ENCODE results near the gene ASB13.
"Not testable (repeated sequence)": the region's sequence is repeated elsewhere in the genome, so short reads cannot be mapped to it uniquely, and the experiment has no call there.

The ASB13 gene

DNA sequence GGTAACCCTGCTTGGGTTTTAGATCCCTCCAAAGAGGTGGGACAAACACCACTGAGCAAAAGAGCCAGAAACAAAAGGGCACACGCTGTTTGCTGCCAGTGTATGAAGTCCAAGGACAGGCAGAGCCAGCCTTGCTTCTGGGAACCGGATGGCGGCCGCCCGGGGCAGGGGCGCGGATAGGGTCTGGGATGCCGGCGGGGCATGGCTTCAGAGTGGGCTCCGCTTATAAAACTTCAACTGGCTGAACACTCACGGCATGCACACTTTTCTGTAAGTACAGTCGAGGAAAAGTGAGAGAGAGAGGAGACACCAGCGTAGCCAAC is 62.6 kb downstream of the ASB13 start:
- DNase-seq = no peak

DNA sequence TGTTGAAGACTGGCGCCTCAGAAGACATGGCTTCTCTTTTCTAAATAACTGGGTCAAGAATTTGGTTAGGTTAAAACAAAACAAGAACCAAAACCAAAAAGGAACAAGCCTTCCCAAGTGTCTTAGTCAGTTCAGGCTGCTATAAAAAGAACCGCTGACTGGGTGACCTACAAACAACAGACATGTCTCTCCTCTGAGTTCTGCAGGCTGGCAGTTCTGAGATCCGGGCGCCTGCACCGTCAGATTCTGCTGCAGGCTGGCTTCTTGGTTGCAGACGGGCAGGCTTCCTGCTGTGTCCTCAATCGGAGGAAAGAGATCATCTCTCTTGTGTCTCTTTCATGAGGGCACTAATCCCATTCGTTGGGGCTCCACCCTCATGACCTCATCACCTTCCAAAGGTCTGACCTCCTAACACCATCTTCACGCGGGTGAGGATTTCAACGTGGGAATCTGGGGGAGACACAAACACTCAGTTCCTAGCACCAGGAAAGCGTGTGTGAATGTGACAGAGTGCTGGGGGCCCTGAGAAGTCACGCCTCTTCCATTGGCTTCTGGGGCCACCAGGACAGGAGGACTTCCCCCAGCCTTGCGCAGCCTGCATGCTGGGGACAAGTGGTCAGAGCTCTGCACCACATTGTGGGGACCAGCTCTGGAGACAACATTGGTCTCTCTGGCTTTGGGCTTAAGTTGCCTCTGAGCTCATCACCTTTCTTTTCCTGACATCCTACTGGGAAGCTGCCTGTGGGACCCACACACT is 63.1 kb downstream of the ASB13 start:
- DNase-seq = no peak

DNA sequence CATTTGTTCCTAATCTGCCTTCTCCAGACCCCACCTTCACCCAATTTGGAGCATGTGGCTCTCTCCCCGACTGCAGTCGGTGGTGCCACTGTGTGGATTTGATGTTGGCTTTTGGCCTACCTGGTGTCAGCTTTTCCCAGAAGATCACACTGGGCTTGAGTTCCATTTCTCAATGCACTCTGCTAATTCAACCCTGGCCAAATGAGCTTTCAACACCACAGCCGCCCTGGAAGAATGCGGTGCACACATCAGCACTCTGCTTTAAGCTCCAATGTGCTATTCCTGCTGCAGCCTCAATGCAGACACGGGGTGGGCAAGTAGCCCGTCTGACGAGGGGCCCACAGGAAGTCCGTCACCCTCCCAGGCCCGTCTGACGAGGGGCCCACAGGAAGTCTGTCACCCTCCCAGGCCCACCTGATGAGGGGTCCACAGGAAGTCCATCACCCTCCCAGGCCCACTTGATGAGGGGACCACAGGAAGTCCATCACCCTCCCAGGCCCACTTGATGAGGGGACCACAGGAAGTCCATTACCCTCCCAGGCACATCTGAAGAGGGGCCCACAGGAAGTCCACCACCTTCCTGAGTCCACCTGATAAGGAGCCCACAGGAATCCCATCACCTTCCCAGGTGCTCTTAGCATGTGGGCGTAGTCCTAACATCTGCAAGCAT is 64.4 kb downstream of the ASB13 start:
- no peak for DNase-seq

DNA sequence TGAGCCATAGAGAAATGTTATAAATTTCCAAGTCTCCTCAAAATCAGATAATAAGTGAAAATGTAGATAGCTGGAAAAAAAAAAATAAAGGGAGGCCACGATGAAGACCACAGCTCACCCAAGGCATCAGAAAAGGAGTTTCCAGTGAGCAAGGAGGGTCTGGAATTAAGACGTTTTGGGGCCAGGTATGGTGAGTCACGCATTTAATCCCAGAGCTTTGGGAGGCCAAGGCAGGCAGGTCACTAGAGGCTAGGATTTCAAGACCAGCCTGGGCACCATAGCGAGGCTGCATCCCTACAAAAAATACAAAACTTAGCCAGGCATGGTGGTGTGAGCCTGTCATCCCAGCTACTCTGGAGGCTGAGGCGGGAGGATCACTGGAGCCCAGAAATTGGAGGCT is 65.5 kb downstream of the ASB13 start:
- no peak for DNase-seq

DNA sequence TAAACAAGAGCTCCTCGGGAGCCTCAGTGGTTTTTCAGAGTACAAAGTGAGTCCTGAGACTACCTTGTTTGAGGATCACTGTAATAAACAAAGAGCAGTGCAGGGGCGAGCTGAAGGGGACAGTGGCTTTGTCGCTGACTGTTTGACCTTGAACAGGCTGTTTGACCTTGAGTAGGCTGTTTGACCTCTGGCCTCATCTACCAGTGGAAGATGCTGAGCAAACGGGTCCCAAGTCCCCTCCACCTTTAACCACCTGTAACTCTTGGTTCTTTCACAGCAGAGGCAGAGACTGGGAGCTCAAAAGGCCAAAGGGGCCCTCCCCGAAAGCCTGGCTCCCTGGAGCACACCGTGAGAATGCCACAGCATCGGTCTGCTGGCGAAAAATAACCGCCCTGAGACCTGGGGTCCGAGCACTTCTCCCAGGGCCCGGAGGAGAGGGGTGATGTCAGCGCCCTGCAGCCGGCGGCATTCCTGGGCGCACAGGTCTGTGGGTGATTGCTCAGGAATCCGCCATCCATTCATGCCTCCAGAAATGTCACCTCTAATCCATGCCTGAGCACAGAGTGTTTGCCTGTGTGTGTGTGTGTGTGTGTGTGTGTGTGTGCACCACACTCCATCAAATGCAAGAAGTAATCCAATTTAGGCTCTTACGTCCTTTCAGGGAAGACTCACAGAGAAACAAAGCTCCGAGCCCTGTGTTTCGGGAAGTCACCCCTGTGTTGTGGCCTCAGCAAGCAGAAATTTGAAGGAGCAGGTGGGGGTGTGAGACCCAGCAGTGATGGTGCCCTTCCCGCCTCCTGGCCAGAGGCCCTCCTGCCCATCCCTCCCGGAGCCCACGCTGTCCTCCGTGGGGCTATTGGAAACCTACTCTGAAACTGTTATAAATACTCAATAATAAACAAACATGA is 66.5 kb downstream of the ASB13 start:
- no peak for DNase-seq

DNA sequence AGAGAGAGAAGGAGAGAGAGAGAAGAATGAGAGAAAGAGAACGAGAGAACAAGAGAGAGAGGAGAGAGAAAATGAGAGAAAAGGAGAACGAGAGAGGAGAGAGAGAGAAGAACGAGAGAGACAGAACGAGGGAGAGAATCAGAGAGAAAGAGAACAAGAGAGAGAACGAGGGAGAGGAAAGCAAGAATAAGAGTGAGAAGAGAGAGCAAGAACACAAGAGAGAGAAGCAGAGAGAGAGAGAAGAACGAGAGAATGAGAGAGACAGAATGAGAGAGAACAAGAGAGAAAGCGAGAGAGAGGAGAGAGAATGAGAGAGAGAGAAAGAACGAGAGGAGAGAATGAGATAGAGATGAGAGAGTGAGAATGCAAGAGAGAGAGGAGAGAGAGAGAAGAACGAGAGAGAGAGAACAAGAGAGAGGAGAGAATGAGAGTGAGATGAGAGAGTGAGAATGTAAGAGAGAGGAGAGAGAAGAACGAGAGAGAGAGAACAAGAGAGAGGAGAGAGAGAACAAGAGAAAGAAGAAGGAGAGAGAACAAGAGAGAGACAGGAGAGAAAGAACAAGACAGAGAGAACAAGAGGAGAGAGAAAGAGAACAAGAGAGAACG is 68.2 kb downstream of the ASB13 start:
- DNase-seq = no peak

DNA sequence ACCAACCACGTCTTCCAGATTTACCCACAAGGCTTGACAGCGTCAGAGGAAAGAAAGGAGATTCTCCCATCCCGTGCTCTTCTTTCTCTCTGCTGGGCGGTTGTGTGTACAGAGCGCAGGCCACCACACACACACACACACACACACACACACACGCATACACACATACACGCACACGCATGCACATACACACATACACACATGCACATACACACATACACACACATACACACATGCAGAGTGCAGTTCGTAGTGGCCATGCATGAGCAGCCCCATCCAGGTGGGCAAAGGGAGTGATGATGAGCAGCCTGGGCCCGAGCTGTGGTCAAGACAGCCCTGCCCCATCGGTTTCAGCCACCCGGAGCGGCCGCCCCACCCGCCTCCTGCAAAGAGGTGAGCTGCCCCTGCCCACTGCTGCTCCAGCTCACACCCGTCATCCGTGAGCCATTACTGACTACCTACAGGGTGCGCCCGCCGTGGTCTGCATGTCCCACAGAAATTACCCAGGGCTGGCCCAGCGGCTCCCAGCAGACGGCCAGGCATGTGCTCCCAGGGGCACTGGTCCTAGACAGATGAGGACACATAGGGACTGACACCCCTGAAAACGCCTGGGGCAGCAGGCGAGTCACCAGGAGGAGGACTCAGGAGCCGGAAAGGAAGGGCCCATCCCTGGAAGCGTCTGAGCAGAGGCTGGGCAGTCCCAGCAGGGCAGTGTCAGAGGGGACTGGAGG is 69.6 kb downstream of the ASB13 start:
- DNase-seq = no peak

DNA sequence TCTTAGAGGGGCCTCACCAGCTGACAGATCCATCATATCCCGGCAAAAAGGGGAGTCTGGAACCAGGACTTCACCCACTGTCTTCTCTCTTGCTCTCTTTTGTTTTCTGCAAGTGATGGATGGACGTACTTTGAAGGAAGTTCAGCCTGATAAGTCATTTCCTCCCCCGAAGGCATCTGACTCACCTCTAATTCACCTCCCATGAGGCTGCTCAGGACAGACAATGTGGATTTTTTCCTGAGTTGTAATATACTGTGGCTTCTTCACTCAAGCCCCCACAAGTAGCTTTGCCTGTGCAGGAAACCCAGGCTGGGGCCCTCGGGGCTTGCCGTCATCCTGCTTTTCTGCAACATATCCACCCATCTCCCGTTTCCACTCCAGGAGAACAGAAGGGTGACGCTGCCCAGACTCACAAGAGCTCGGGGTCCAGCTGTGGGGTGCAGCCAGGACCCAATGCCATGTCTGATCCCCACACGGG is 70.4 kb downstream of the ASB13 start:
- DNase-seq = no peak

DNA sequence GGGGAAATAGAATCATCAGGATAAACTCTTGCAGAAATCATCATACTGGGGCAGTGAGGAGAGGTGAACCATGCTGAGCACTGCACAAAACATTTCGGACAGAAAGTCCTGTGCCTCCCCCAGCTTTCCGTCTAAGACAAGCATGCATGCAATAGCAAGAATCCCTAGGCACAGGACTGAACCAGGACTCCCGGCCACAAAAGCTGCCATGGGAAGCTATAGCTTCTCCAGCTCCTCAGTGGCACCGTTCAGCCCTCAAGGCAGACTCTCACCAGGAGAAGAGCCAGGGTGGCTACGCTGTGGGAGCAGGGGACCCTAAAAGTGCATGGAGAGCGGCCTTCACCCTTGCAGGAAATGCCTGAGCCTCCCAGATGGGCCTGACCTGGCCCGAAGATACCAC is 70.8 kb downstream of the ASB13 start:
- no peak for DNase-seq

DNA sequence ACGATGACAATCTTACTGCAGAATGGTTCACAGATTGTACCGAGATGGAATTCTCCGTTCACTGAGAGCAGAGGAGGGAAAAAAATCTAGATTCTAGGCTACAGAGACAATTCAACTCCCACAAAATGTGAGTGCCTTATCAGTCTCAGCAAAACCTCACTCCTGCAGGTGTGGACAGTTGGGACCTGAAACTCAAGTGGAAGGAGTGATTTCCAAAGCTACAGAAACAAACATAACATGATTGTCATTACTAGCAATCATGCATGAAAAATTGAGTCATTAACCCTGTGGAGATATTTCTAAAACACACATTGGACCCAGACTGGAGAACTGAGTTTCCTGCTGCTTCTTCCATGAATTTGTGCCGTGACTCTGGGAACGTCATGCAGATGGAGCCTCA is 71.3 kb downstream of the ASB13 start:
- no peak for DNase-seq

DNA sequence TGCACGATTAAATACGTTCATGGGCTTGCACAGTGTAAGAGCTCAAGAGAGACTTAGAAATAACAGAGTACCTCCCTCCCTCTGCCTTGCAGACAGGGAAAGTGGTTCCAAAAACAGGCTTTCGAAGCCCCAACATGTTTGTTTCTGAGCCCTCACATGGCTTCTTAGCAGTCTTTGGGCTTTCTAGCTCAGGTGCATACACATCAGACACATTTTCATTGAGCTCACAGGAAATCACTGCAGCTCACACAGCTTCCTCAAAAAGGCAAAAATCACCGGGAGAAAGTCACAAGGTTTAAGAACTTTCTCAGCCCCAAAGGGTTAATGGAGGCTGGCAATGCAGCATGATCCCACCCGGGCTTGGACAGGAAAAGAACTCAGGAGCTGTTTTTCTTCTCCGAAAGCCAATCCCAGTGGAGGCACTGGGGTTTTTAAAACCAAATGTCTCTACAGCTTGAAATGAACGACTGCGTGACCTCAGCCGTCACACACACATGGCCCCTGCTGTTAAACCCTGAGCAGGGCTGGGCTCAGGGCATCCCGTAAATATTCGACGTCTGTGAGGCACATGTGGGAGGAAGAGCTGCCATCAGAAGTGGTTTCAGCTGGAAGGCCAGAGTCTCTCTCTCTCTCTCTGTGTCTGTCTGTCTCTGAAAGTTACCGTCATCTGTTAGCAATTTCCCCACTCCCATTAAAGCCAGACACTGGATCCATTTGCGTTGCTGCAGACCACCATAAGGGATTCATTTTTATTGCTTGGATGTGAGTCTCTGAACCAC is 71.9 kb downstream of the ASB13 start:
- DNase-seq = peak; percentile 79

DNA sequence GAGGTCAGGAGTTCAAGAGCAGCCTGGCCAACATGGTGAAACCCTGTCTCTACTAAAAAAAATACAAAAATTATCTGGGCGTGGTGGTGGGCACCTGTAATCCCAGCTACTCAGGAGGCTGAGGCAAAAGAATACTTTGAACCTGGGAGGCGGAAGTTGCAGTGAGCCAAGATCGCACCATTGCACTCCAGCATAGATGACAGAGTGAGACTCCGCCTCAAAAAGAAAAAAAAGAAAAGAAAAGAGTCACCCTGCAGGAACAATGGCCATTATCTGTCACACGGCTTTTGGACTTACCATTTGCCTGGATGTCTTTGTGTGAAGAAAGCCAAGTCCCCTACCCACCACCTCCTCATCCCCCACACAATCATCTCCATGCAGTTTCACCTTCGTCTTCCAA is 73.0 kb downstream of the ASB13 start:
- DNase-seq = not testable (repeated sequence)

DNA sequence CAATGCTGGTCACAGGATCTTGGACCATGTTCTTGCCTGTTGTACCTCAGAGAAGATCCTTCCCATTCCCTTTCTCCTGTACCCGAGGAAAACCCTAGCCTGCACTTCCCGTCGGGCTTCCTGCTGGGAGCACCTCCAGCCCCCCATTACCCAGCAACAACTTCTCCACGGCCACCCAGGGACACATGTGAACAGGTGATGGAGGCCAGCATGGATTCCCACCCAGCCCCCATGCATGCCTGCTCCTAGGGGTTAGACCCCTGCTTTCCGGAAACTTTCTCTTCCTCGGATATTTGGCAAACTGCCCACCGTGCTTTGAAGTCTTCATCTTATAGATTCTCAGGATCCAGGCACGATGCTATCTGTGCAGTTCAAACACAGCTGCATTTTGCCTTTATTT is 74.3 kb downstream of the ASB13 start:
- DNase-seq = peak; percentile 18

DNA sequence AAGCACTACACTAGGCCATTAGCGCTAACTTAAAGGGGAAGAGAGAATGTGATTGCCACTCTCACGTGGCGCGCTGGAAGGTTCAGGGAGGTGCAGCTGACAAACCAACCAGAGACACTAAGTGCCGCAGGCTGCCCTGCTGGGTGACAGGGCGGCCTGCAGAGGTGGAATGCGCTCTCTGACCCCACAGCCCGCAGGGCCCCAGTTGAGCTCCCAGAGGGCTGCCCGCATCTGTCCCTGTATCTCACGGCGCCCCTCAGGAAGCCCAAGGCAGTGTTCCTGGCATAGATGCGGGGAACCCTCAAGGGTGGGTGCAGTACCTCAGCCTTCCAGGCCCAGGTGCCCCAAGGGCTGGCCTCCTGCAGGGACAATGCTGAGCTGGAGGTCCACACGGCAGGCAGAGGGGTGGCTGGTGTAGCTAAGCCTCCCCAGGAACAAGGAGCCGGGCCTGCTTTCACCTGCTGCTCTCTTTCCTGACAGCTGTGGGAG is 75.0 kb downstream of the ASB13 start:
- DNase-seq = peak; percentile 23

DNA sequence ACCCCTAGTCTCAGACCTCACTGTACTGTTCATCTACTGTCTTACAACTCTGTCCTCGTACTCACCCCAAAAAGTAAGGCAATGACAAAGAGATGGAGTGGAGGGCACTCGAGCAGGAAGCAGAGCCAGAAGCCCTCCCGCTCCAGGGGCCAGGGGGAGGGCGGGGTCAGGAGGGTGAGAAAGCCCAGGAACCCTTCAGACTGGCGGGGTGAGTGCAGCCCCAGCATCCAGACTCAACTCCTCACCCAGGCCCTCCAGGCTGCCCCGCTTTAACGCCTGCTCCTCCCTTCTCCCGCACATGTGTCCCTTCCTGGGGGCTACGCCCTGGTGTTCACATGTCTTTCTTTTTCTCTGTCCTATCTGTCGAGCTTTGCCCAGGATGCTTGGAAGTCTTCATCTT is 75.6 kb downstream of the ASB13 start:
- peak; percentile 10 for DNase-seq

DNA sequence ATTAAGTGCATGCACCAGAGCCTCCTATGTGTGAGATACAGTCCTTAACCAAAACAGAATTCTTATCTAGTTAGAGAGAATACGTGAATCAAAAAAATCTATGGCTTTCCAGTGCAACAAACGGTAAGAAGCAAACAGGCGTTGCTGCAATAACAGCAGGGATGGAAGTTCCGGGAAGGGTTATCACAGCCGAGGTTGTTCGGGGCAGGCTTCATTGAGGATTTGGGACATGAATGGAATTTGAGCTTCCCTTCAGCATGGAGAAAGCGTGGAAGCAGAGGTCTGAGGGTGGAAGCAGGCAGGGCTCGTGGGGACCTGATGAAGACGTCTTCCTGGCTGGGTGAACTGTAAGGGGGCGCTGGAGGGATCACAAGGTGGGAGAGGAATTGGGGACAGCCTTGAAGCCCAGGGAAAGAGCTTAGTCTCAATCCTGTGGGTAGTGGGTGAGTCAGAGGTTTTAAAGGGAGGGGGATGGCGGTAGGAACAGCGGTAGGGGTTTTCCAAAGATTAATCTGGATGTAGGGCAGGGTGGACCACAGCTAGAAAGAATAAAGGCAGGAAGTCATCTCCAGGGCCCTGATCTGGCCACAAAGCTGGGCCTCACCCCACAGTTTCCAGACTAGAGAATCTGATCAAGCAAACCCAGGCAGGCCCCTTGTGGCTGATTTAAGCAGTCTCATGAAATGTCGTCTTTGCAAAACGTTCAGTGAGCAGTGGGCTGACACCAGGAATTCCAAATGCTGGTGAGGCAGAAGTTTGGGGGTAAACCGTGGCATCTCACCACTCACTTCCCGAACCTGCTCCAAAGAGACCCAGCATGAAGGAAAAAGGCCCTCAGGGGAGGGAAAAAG is 76.5 kb downstream of the ASB13 start:
- peak; percentile 59 for DNase-seq

DNA sequence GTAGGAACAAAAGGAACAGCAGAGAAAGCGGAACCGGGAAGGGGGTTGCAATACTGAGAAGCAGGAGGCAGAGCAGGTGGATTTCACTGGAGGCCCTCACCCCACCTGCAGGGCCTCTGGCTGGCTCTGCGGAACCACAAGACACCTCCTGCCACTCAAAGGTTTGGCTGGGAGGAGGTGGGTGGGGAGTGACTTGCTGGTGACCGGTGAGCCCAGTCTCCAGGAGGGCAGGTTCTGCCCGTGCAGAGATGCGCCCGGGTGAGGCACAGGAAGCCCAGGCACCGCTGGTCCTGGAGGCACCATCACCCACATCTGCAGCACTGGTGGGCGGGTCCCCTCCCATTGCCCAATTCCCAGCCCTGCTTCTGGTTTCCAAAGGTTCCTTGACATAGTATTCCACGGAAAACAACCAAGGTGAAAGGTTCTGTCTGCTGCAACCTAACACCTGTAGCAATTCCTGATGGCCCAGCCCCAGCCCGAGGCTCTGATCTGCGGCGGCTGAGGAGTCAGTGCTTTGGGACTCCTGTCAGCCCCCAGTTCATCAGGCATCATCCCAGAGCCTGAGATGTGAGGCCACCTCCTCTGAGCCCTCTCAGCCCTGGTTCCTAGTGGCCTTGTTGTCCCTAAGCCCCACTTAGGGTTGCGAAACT is 77.3 kb downstream of the ASB13 start:
- peak; percentile 16 for DNase-seq
